LoVo (cell line): ENCODE results near the gene HSPBP1.

Experiments
- DNase-seq: peaks from one replicate; pipeline ENCODE4 v3.0.0-alpha.2; 2016; ENCODE audit warnings: low spot score

Gene HSPBP1

DNA sequence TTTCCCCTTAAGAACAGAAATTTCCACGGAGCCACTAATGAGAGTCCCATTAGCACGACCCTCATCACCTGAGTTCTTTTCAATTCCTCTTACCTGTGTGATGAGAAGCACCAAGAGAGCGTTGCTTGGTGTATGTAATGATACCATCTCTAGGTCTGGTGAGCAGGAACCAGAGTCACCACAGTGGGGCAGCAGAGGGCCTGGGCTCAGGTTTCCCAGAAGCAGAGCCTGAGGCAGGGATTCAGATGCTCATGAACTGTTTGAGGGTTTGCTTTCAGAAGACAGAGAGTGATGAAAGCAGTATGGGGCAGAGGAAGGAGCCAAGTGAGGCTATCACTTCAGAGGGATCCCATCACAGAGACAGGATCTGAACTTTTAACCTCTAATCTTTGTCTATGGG is 67.5 kb downstream of the HSPBP1 start:
- peak; percentile 83 for DNase-seq
